B cell (primary cell): ENCODE results near the gene PAK4. TPM values are rescaled to one million over a fixed set of nuclear protein-coding genes. Genes with fewer than 3 reads are reported as not detected.

Source experiments
- ATAC-seq: fragments of 200-7000 bp; cut with Tn5 transposase; one replicate; pipeline ENCODE4 v1.10.0; 2021; ENCODE audit warnings: low read depth, mild to moderate bottlenecking, moderate number of reproducible peaks, moderate library complexity
- CTCF ChIA-PET: fragments of 350-600 bp; sonication (Branson Sonifier 250); formaldehyde crosslinking; loops from one replicate; lab custom pipeline; 2021; ENCODE audit warnings: antibody characterized with exemption, inconsistent platforms; lab: Charles Lee
- POLR2A ChIA-PET: fragments of 350-600 bp; sonication (Branson Sonifier 250); formaldehyde crosslinking; loops from one replicate; lab custom pipeline; 2021; ENCODE audit warnings: antibody characterized with exemption; lab: Charles Lee
- DNase-seq: peaks from one replicate; pipeline ENCODE4 v3.0.0; 2013
- H2AFZ ChIP-seq: 2 replicates; pipeline ENCODE4 v1.6.1; 2012; ENCODE audit warnings: mild to moderate bottlenecking, low read depth, low read length; ENCODE audit not compliant: insufficient read depth, poor library complexity, severe bottlenecking
- H3K27ac ChIP-seq, 2 donors: 1 replicate in 1 of 2; 2 replicates in 1 of 2; pipeline ENCODE4 v1.5.1; 2012 to 2013; ENCODE audit warnings: low read length in 2 of 2, mild to moderate bottlenecking in 2 of 2, moderate library complexity in 1 of 2
- H3K27me3 ChIP-seq, 4 experiments: fragments of 200-600 bp in 1 of 4; sonication (generic) in 1 of 4; replicated peaks in 1 of 4; 1 replicate in 2 of 4; 2 replicates in 2 of 4; pipeline versions ENCODE4 v1.6.1 to v1.7.0; 2013 to 2016; ENCODE audit warnings: low read length in 3 of 4, mild to moderate bottlenecking in 2 of 4, mixed read lengths in 1 of 4, moderate library complexity in 1 of 4; ENCODE audit not compliant: insufficient read depth in 4 of 4, control insufficient read depth in 3 of 4; ENCODE audit errors: control extremely low read depth in 1 of 4
- H3K36me3 ChIP-seq, 2 experiments: replicated peaks in 1 of 2; 1 replicate in 1 of 2; 2 replicates in 1 of 2; pipeline versions ENCODE4 v1.6.1 to v1.7.1; 2013; ENCODE audit warnings: low read length in 1 of 2; ENCODE audit not compliant: insufficient read depth in 2 of 2, control insufficient read depth in 1 of 2; ENCODE audit errors: control extremely low read depth in 1 of 2, extremely low read depth in 1 of 2
- H3K4me1 ChIP-seq, 2 donors: fragments of 200-600 bp in 1 of 2; sonication (generic) in 1 of 2; 1 replicate in 1 of 2; 2 replicates in 1 of 2; pipeline versions ENCODE4 v1.5.1 to v1.6.1; 2013 to 2017; ENCODE audit warnings: low read length in 2 of 2; ENCODE audit not compliant: control insufficient read depth in 2 of 2, insufficient read depth in 2 of 2
- H3K4me2 ChIP-seq: replicated peaks from 2 replicates; pipeline ENCODE3; 2012; ENCODE audit warnings: mild to moderate bottlenecking, low read depth, low read length; ENCODE audit not compliant: poor library complexity, severe bottlenecking
- H3K4me3 ChIP-seq, 5 experiments: fragments of 200-600 bp in 1 of 5; sonication (generic) in 1 of 5; 1 replicate in 3 of 5; 2 replicates in 2 of 5; pipeline versions ENCODE4 v1.5.1 to v1.7.0; 2011 to 2016; ENCODE audit warnings: low read length in 4 of 5, mild to moderate bottlenecking in 4 of 5, low read depth in 2 of 5, control low read depth in 1 of 5, moderate library complexity in 1 of 5; ENCODE audit not compliant: insufficient read depth in 1 of 5; ENCODE audit errors: control extremely low read depth in 1 of 5, extremely low read depth in 1 of 5
- H3K79me2 ChIP-seq: fragments of 200-600 bp; sonication (generic); one replicate; pipeline ENCODE4 v1.6.0; 2016; ENCODE audit warnings: low read length; ENCODE audit not compliant: control insufficient read depth, insufficient read depth
- H3K9ac ChIP-seq: fragments of 200-600 bp; sonication (generic); 2 replicates; pipeline ENCODE4 v1.6.1; 2017; ENCODE audit warnings: mild to moderate bottlenecking, low read length, moderate library complexity
- H3K9me3 ChIP-seq, 3 donors: one replicate each; pipeline versions ENCODE4 v1.6.1 to v1.7.1; 2013; ENCODE audit warnings: low read length in 2 of 3; ENCODE audit not compliant: control insufficient read depth in 2 of 3, insufficient read depth in 1 of 3; ENCODE audit errors: control extremely low read depth in 1 of 3
- H4K20me1 ChIP-seq: 2 replicates; pipeline ENCODE4 v1.6.0; 2012; ENCODE audit warnings: mild to moderate bottlenecking, low read length; ENCODE audit not compliant: insufficient read depth, control insufficient read depth, poor library complexity, severe bottlenecking
- H3K27ac Mint-ChIP-seq: one replicate; pipeline ENCODE4 v1.8.0; 2021; ENCODE audit warnings: mixed read lengths
- H3K27me3 Mint-ChIP-seq: one replicate; pipeline ENCODE4 v1.8.0; 2021; ENCODE audit warnings: mixed read lengths
- H3K4me1 Mint-ChIP-seq: one replicate; pipeline ENCODE4 v1.8.0; 2021; ENCODE audit warnings: mixed read lengths
- H3K4me3 Mint-ChIP-seq: one replicate; pipeline ENCODE4 v1.8.0; 2021; ENCODE audit warnings: mixed read lengths
- H3K9me3 Mint-ChIP-seq: one replicate; pipeline ENCODE4 v1.8.0; 2022; ENCODE audit warnings: mixed read lengths; ENCODE audit not compliant: insufficient read depth
- EZH2 ChIP-seq: IDR thresholded peaks from 2 replicates; pipeline ENCODE4 v1.6.1; 2012; ENCODE audit warnings: borderline replicate concordance, low read depth, mild to moderate bottlenecking, moderate library complexity, low read length; ENCODE audit not compliant: insufficient read depth, poor library complexity, severe bottlenecking
- WGBS: methylation state at CpG from one replicate; pipeline ENCODE4 v1.1.5; 2013; ENCODE audit warnings: missing lambda C conversion rate; ENCODE audit not compliant: insufficient coverage; 5-methylcytosine and 5-hydroxymethylcytosine counted together
- intact Hi-C: fragments of 100-400 bp; cut with micrococcal nuclease; formaldehyde crosslinking; loops from one replicate; pipeline ENCODE4 v1.10.0; 2022
- polyA plus RNA-seq: library from polyadenylated mRNA; depleted of rRNA; stranded (reverse); fragments of >200 nt; gene quantifications from 2 replicates; pipeline ENCODE4 v1.2.3, GENCODE V29; 2012
- total RNA-seq, 2 donors: library from RNA; stranded (reverse); fragments of 120-200 nt in 1 of 2; gene quantifications; 1 replicate in 1 of 2; 2 replicates in 1 of 2; pipeline versions ENCODE4 v1.2.3 to v1.2.4, GENCODE V29; 2013 to 2022
- TF ChIP-seq, protein P1 (sequence below): fragments of 200-600 bp; IDR thresholded peaks from one replicate; pipeline ENCODE4 v1.8.0; 2022; ENCODE audit warnings: antibody characterized with exemption, mild to moderate bottlenecking

PAK4 gene
- total and polyA plus RNA-seq, 2 donors (not counting 1 experiment from before 2014, with no cell fraction given), result 12.0 to 23.3 TPM

DNA sequence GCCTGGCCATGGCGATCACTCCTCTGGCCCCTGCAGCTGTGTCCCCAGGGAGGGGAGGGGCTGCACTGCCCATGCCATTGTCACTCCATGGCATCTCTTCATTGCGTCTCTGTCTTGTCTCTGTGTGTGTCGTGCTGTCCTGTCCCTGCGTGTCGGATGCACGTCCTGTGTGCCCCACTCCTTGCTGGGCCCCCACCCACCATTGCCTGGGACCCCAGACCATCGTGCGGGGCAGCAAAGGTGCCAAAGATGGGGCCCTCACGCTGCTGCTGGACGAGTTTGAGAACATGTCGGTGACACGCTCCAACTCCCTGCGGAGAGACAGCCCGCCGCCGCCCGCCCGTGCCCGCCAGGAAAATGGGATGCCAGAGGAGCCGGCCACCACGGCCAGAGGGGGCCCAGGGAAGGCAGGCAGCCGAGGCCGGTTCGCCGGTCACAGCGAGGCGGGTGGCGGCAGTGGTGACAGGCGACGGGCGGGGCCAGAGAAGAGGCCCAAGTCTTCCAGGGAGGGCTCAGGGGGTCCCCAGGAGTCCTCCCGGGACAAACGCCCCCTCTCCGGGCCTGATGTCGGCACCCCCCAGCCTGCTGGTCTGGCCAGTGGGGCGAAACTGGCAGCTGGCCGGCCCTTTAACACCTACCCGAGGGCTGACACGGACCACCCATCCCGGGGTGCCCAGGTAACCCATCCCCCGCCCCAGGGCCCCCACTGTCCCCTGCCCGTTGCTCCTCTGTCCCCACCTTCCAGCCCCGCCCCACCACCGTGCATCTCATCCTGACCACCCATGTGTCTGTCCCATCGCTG lies 47.3 kb downstream of the PAK4 start:
- Histone ChIP-seq H3K4me3 (no peak overlapping the region), H3K79me2 (no peaks in the 10 kb centered on the region), H4K20me1 (no peaks in the 10 kb centered on the region), H3K9me3 (no peaks in the 10 kb centered on the region), H2AFZ (no peak overlapping the region), H3K27me3 (no peaks in the 10 kb centered on the region), H3K4me2 (no peak overlapping the region), H3K9ac (no peak overlapping the region), H3K36me3 (peaks cover 0 to 19% of the 10 kb centered on the region in 2 experiments), H3K27ac (no peak overlapping the region), H3K4me1 (no peaks in the 10 kb centered on the region)
- H3K27ac Mint-ChIP-seq, result no peak overlapping the region
- H3K27me3 Mint-ChIP-seq, result no peaks in the 10 kb centered on the region
- DNase-seq (no peak), ATAC-seq (no peak)
- H3K9me3 Mint-ChIP-seq, result no peaks in the 10 kb centered on the region
- WGBS, result 96% methylated on average over 43 of the region's 45 CpGs
- H3K4me3 Mint-ChIP-seq, result no peak overlapping the region
- H3K4me1 Mint-ChIP-seq, result no peaks in the 10 kb centered on the region
- POLR2A ChIA-PET, result no interaction called here
- CTCF ChIA-PET, result no interaction called here
- intact Hi-C loops, result no loop called here
- TF ChIP-seq, protein P1, sequence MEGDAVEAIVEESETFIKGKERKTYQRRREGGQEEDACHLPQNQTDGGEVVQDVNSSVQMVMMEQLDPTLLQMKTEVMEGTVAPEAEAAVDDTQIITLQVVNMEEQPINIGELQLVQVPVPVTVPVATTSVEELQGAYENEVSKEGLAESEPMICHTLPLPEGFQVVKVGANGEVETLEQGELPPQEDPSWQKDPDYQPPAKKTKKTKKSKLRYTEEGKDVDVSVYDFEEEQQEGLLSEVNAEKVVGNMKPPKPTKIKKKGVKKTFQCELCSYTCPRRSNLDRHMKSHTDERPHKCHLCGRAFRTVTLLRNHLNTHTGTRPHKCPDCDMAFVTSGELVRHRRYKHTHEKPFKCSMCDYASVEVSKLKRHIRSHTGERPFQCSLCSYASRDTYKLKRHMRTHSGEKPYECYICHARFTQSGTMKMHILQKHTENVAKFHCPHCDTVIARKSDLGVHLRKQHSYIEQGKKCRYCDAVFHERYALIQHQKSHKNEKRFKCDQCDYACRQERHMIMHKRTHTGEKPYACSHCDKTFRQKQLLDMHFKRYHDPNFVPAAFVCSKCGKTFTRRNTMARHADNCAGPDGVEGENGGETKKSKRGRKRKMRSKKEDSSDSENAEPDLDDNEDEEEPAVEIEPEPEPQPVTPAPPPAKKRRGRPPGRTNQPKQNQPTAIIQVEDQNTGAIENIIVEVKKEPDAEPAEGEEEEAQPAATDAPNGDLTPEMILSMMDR, result no peak
- TF ChIP-seq EZH2, result no peak

DNA sequence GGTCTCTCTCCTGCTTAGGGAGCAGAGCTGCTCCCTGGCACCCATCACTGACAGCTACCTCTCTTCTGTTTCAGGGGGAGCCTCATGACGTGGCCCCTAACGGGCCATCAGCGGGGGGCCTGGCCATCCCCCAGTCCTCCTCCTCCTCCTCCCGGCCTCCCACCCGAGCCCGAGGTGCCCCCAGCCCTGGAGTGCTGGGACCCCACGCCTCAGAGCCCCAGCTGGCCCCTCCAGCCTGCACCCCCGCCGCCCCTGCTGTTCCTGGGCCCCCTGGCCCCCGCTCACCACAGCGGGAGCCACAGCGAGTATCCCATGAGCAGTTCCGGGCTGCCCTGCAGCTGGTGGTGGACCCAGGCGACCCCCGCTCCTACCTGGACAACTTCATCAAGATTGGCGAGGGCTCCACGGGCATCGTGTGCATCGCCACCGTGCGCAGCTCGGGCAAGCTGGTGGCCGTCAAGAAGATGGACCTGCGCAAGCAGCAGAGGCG lies 48.0 kb downstream of the PAK4 start:
- H3K9me3 ChIP-seq, result no peaks in the 10 kb centered on the region
- H3K4me3 Mint-ChIP-seq, result no peak overlapping the region
- H3K4me2 ChIP-seq, result no peak overlapping the region
- H3K4me3 ChIP-seq, result no peak overlapping the region
- POLR2A ChIA-PET, result no interaction called here
- WGBS, result 95% methylated on average over 20 of the region's 25 CpGs
- ATAC-seq, result no peak
- H3K27ac Mint-ChIP-seq, result no peak overlapping the region
- H3K27me3 ChIP-seq, result no peaks in the 10 kb centered on the region
- no peak for DNase-seq
- no peak overlapping the region for H2AFZ ChIP-seq
- intact Hi-C loops, result no loop called here
- peaks cover 0 to 21% of the 10 kb centered on the region in 2 experiments for H3K36me3 ChIP-seq
- H3K4me1 Mint-ChIP-seq, result no peaks in the 10 kb centered on the region
- no peaks in the 10 kb centered on the region for H3K9me3 Mint-ChIP-seq
- CTCF ChIA-PET, result no interaction called here
- H4K20me1 ChIP-seq, result no peaks in the 10 kb centered on the region
- no peak for TF ChIP-seq EZH2
- TF ChIP-seq, protein P1, result no peak
- no peak overlapping the region for H3K27ac ChIP-seq
- no peaks in the 10 kb centered on the region for H3K27me3 Mint-ChIP-seq
- H3K4me1 ChIP-seq, result no peaks in the 10 kb centered on the region
- no peak overlapping the region for H3K9ac ChIP-seq
- no peaks in the 10 kb centered on the region for H3K79me2 ChIP-seq
